BJ (cell line): Measurements from ENCODE around the gene SCART1. TPM values are rescaled to one million over a fixed set of nuclear protein-coding genes. Genes with fewer than 3 reads are reported as not detected.

Experiments used
- CTCF ChIA-PET: fragments of 350-600 bp; formaldehyde crosslinking; extraction: SDS; loops from one replicate; lab custom pipeline; 2021; ENCODE audit warnings: antibody characterized with exemption, inconsistent platforms; lab: Yijun Ruan, JAX
- POLR2A ChIA-PET: fragments of 300-600 bp; sonication (Branson Sonifier 250); formaldehyde crosslinking; extraction: SDS; loops from one replicate; lab custom pipeline; 2021; ENCODE audit warnings: antibody characterized with exemption; lab: Charles Lee
- DNase-seq: peaks from one replicate; pipeline ENCODE4 v3.0.0-alpha.2; 2011; ENCODE audit warnings: low read depth
- H3K27me3 ChIP-seq: 2 replicates; pipeline ENCODE4 v1.6.0; 2011; ENCODE audit warnings: low read length; ENCODE audit not compliant: control insufficient read depth, insufficient read depth
- H3K36me3 ChIP-seq: 2 replicates; pipeline ENCODE4 v1.5.1; 2011; ENCODE audit warnings: low read length; ENCODE audit not compliant: control insufficient read depth, insufficient read depth
- H3K4me3 ChIP-seq: 2 replicates; pipeline ENCODE4 v1.5.1; 2011; ENCODE audit warnings: low read depth, mild to moderate bottlenecking, control low read depth, low read length
- CTCF ChIP-seq: IDR thresholded peaks from 2 replicates; pipeline ENCODE4 v1.5.1; 2011; ENCODE audit warnings: low read depth, mild to moderate bottlenecking, control low read depth, inconsistent platforms, low read length, moderate library complexity; ENCODE audit not compliant: insufficient read depth
- polyA plus RNA-seq: library from polyadenylated mRNA; depleted of rRNA; stranded (reverse); fragments of >200 nt; gene quantifications from 2 replicates; pipeline ENCODE4 v1.2.3, GENCODE V29; 2011

The SCART1 gene
- polyA plus RNA-seq, 1 experiment, result 1.3 TPM

GRCh38 chr10:133475821-133476640 lies 22.3 kb downstream of the SCART1 start:
- Histone ChIP-seq H3K4me3 (no peak overlapping the region), H3K27me3 (no peaks in the 10 kb centered on the region), H3K36me3 (no peaks in the 10 kb centered on the region)
- ChIA-PET POLR2A (no interaction called here), CTCF (no interaction called here)
- DNase-seq, result no peak
- TF ChIP-seq CTCF, result no peak

GRCh38 chr10:133476641-133476990 lies 22.9 kb downstream of the SCART1 start:
- Histone ChIP-seq H3K36me3 (no peaks in the 10 kb centered on the region), H3K27me3 (no peaks in the 10 kb centered on the region), H3K4me3 (no peak overlapping the region)
- TF ChIP-seq CTCF, result no peak
- DNase-seq, result no peak
- POLR2A ChIA-PET, result no interaction called here
- CTCF ChIA-PET, result no interaction called here

- DNase-seq, result no peak
- H3K36me3 ChIP-seq, result no peaks in the 10 kb centered on the region
- no peak for TF ChIP-seq CTCF
- POLR2A ChIA-PET, result no interaction called here
- no peak overlapping the region for H3K4me3 ChIP-seq
- CTCF ChIA-PET, result no interaction called here
- H3K27me3 ChIP-seq, result no peaks in the 10 kb centered on the region
Measured at GRCh38 chr10:133481086-133481643, 27.4 kb downstream of the SCART1 start.

GRCh38 chr10:133481657-133482056 lies 27.9 kb downstream of the SCART1 start:
- ChIA-PET CTCF (no interaction called here), POLR2A (no interaction called here)
- DNase-seq, result no peak
- no peak for TF ChIP-seq CTCF
- H3K36me3 ChIP-seq, result no peaks in the 10 kb centered on the region
- no peak overlapping the region for H3K4me3 ChIP-seq
- H3K27me3 ChIP-seq, result no peaks in the 10 kb centered on the region

- Histone ChIP-seq H3K27me3 (no peaks in the 10 kb centered on the region), H3K36me3 (no peaks in the 10 kb centered on the region), H3K4me3 (no peak overlapping the region)
- no peak for DNase-seq
- ChIA-PET POLR2A (no interaction called here), CTCF (interaction anchor here (0.5 kb wide), 1 partner anchor 23 kb away, joined by 4 read pairs; no protein-coding TSS in a partner anchor)
- no peak for TF ChIP-seq CTCF
Measured at GRCh38 chr10:133484818-133485217, 31.1 kb downstream of the SCART1 start.
